Myocyte (in vitro differentiated cells): ENCODE measurements around the gene ATP5F1A. TPM values are rescaled to one million over a fixed set of nuclear protein-coding genes. Genes with fewer than 3 reads are reported as not detected.
"Not testable (repeated sequence)": the region's sequence is repeated elsewhere in the genome, so short reads cannot be mapped to it uniquely, and the experiment has no call there.

ENCODE experiments used
- DNase-seq: peaks from one replicate; pipeline ENCODE4 v3.0.0-alpha.2; 2012; ENCODE audit warnings: low read depth
- total RNA-seq: library from RNA; depleted of rRNA; stranded (reverse); fragments of >200 nt; gene quantifications from 2 replicates; pipeline ENCODE4 v1.2.3, GENCODE V29; 2014

Gene ATP5F1A
- total RNA-seq, 1 donor from 2014 or later, result 1,000 TPM

DNA sequence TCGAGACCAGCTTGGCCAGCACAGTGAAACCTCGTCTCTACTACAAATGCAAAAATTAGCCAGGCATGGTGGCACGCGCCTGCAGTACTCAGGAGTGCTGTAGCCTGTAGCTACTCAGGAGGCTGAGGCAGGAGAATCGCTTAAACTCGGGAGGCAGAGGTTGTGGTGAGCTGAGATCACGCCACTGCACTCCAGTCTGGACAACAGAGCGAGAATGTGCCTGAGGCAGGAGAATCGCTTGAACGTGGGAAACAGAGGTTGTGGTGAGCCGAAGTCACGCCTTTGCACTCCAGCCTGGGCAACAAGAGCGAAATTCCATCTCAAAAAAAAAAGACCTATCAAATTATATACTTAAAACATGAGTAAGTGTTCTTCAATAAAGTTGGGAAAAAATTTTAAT lies 50.7 kb downstream of the ATP5F1A start:
- not testable (repeated sequence) for DNase-seq

DNA sequence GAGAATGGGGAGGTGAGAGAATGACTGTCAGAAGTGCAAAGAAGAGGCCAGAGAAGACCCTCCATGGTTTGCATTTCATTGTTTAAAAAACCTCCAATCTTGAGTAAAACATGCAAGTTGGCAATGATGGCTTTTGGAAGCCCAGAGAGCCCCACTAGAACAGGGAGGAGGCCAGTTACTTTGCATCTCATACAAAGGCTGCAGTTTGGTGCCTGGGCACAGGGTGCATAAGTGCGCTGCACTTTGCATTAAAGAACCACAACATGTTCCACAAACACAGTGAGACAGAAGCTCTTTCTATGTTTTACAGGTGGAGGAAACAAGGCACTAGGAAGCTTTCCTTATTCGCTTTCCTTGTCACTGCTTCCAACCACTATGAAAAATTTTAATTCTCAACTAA lies 51.4 kb downstream of the ATP5F1A start:
- DNase-seq, result no peak

DNA sequence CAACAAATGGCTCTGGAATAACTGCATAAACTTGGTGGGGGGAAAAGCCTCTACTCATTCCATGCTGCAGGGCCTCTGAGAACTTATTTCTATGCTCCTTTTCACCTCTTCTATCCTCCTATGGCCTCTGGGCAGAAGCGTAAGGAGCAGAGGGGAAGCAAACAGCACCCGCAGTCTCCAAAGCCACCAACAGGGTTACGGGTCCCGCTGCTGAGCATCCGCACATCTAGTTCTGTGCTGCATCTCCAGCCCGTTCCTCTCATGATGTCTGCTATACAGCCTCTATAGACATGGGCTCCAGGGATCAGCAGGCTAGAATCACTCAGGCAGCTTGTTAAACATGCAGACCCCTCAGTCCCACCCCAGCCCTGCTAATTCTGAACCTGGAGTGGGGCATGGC lies 52.0 kb downstream of the ATP5F1A start:
- DNase-seq, result no peak

DNA sequence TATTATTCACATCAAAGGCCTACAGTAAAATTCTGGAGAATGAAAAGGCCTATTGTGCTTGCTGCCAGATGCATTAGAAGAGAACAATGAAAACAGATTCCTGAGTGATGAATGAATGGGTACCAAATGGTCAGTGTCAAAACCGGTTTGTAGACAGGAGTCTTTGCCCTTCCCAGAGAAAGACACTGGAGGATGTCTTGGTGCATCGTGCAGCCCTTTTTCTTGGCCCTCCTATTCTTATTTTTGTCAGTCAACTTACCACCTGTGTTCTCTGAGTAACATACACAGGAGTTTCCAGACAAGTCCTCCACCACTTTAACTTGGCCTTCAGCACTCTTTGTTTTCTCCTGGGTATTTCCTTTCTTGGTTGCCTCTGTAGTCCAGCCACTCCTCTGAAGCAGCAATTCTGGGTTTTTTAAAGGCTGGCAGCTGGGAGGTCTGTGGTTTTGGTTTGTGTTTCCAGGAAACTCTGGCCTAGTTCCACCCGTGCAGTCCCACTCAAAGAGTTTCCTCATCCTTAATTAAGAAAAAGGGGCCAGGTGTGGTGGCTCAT lies 55.4 kb downstream of the ATP5F1A start:
- peak; percentile 90 for DNase-seq

DNA sequence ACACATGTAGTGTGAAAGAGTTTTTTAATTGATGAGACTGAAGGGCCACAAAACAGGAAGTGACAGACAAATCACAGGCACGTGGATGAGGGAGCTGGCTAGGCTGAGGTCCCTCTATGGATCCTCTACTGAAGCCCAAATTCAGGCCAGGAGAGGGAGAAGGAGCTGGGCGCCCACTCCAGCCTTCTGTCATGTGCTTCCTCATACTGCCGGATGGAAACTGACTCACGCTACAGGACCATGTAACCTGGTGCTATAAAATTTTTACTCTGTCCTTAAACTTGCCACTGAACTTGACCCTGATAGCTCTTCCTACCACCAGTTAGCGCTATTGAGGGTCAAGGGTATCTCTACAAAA lies 57.4 kb downstream of the ATP5F1A start:
- no peak for DNase-seq

DNA sequence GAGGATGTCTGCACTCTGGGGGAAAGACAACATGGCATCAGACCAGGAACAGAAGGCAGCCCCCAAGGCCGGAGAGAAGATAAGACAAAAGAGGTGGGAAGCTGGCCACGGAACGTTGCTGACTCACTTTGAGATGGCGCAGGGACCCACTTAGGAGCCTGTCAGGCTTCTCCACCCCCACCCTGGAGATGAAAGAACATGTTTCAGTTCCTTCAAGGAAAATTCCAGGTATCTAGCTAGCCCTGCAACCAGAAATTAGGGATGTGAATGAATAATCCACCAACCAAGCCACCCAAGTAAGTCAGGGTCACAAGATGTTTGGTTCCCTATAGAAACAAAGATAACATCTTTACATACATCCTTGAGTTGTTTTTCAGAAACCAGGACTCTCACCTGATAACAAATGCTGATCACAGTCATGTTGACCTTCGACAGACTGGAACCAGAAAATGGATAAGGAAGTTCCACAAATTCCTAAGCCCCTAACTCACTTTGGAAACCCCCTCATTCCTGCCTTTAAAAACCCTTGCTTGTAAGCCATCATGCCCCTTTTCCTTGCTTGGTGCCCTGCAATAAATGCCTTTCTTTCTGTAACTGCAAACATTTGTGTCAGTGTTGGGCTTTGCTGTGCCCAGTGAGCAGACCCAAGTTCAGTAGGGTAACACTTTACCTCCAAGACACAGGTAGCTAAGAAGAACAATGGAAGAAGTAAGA lies 57.9 kb downstream of the ATP5F1A start:
- no peak for DNase-seq

DNA sequence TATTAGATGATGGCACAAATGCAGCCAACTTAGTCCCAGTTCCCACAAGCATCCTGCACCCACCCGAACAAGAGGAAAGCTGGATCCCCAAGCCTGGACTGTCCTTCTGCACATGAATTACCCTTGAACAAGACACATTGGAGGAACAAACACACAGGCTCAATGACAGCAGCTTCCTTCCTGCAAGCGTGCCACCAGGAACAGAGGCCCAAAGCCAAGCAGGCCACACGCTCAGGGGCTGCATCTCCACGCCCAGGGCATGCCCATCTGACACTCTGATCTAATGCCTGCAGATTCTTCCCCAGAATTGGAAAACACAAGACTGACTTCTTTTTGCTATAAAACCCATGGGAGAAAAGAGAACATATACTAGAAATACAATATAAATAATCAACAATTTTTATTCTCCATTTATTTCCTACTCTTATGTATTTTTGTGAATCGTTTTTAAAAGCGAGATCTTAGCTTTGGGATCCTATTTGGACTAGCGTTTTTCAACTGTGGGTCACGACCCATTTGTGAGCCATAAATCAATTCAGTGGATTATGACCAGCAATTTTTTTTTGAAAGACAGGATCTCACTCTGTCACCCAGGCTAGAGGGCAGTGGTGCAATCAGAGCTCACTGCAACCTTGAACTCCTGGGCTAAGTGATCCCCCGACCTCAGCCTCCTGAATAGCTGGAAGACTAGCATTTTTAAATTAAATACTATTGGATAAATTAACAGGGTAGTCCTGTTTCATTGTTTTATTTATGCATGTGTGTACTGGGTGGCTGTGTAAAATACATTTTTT lies 60.4 kb downstream of the ATP5F1A start:
- no peak for DNase-seq

DNA sequence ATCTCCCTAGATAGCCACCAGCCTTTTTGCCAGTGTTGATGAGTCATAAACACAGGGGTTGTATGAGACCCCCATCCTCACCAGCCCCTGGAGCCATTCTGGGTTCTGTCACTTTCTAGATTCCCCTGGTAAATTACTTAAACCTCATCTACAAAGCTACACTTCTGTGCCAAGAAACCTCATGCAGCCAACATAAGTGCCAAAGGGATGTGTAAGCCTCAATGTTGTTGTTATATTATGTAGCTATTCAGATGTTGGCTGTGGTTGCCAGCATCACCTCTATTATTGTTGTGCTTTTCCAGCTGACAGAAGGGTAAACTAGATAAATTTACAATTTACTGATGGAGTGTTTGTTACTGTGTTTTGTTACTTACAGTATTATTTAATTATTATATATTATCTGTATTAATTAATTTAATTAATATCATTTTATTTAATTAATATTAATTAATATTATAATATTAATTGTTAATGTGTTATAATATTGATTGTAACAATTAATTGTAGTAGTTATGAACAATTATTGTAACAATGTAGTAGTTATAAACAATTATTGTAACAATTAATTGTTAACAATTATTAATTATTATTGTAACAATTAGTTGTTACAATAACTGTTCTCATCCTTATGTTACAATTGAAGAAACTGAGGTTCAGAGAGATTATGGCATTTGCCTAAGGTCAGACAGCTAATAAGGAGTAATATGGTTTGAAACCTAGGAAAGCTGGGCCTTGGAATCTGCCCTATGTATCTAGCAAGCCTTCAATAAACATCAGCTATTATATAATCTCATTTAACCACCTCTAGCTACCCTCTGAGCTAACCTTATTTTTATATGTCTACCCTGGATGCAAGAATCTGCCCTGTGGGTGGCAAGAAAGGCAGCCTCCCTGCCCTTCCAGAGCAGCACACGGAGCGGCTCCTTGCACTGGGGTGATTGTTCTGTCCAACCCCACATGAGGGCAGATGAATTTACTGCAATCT lies 62.1 kb downstream of the ATP5F1A start:
- no peak for DNase-seq

DNA sequence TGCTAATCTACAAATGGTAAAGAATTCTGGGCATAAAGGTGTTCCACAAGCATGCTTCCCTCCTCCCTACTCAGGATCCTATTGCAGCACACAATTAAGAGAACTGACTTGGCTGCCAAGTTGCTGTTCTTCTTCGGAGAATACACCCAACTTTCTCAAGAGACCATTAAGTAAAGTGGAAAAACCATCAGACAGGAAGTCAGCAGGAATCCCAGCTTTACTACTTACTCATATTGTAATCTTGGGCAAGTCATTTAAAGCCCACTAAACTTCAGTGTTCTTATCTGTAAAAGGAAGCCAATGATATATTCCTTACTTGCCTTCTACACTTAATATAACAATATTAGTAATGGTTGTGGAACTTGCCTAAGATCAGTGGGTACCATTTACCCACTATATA lies 63.9 kb downstream of the ATP5F1A start:
- DNase-seq, result no peak

DNA sequence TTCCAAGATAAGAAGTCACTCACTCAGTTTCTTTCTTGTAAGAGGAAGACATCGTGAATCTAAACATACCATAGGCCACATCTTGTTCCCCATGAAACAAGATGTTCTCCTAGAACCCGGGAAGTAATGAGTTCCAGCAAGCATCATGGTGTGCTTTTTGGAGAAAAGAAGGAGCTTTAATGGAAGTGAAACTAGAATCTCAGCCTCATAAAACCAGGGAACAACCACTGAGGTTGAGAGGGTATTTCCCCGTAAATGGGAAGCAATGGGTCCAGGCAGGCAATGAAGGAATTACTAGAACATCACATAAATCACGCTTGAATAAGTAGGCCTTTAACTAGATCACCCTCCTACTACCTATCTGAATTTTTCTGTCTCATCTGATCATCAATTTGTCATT lies 66.4 kb downstream of the ATP5F1A start:
- DNase-seq, result no peak

Other genes with a start within 250 kb of the ATP5F1A start
- 31.8 and 33.3 TPM in 2 replicates for gene EPG5, start 131.0 kb downstream of the ATP5F1A start, total RNA-seq
- 1.7 and 2.5 TPM in 2 replicates for gene PSTPIP2, start 26.0 kb downstream of the ATP5F1A start, total RNA-seq
- 9.2 and 18.1 TPM in 2 replicates for gene HAUS1, start 6.1 kb upstream of the ATP5F1A start, total RNA-seq